ENCODE measurements around the gene RAD51C.
"Not testable (repeated sequence)": the region's sequence is repeated elsewhere in the genome, so short reads cannot be mapped to it uniquely, and the experiment has no call there.

Gene RAD51C

DNA sequence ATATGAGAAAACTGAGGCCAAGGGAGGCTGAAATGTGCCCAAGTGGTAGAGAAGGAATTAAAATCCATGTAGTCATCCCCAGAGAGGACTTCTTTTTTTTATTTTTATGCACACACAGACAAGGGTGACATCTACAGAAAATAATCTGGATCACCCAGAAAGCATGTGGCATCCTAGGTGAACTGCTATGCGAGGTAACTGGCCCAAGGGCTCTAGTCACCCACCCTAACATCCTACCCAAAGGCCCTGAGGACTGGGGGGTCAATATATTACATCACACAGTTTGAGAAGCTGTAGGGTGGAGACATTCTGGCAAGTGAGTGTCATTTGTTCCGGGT, 23.8 kb upstream of the RAD51C start:
- FAIRE-seq (no peak), DNase-seq (ENCODE audit: insufficient read length, low spot score) (no peak)
- TF ChIP-seq POLR2A (IDR thresholded peaks at IDR 0.05; ENCODE audit: low read depth, low read length), result no peak

DNA sequence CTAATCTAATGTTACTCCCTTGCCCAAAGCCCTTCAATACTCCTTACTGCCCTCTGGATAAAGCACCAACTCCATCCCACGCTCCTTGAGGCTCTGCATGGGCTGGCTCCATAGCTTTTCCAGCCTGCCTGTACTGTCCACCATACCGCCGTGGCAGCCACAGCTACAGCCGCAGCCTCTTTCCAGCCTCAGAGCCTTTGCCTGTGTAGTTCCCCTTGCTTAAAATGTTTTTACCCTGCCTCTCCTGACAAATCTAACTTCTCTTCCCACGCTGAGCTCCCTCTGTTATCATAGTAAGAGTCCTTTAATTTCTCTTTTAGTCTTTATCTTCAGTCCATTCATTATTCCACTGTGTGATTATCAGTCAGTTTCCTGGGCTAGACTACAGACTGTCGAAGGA, 22.5 kb upstream of the RAD51C start:
- FAIRE-seq, result no peak
- no peak for TF ChIP-seq POLR2A (IDR thresholded peaks at IDR 0.05; ENCODE audit: low read depth, low read length)

DNA sequence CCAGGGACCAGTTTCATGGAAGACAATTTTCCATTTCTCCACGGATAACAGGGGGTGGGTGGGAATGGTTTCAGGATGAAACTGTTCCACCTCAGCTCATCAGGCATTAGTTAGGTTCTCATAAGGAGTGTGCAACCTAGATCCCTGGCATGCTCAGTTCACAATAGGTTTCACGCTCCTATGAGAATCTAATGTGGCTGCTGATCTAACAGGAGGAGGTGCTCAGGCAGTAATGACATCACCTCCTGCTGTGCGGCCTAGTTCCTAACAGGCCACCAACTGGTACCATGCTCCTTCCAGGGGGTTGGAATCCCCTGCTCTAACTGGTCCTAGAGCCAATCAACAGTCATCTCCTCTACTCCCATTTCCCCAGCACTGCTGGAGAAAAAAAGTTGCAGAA, 20.4 kb upstream of the RAD51C start:
- DNase-seq (ENCODE audit: insufficient read length, low spot score) (no peak), FAIRE-seq (no peak)
- TF ChIP-seq POLR2A (IDR thresholded peaks at IDR 0.05; ENCODE audit: low read depth, low read length), result no peak

More for the DNA sequence above, 22.5 kb upstream of the RAD51C start:
- no peak for DNase-seq (ENCODE audit: insufficient read length, low spot score)

DNA sequence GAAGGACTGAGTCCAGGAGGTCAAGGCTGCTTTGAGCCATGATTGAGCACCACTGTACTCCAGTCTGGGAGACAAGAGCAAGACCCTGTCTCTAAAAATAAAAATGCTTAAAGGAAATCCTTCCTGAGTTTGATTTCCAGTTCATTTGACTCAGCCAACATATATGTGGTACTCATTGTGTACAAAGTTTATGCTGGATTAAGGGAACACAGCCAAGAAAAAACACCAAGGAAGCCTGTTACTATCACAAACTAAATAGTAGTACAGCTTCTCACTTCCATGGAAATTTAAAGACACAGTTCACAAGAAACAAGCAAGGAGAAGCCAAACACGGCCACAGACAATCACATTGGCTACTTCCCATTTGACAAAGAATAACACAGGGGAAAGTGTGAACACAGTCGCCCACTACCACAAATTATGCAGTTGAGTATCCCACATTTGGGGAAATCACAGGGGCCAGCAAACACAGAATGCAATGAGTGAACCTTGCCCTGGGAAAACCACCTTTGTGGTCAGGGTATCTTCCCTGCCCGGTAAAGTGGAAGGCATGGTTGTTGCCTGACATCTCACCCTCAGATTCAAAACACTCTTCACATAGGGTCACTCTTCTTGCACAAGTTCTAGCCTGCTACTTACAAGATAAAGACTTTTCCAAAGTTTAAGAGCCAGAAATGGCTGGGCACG, 15.1 kb upstream of the RAD51C start:
- no peak for TF ChIP-seq POLR2A (IDR thresholded peaks at IDR 0.05; ENCODE audit: low read depth, low read length)
- peak; percentile 52 for FAIRE-seq
- peak; percentile 34 for DNase-seq (ENCODE audit: insufficient read length, low spot score)

DNA sequence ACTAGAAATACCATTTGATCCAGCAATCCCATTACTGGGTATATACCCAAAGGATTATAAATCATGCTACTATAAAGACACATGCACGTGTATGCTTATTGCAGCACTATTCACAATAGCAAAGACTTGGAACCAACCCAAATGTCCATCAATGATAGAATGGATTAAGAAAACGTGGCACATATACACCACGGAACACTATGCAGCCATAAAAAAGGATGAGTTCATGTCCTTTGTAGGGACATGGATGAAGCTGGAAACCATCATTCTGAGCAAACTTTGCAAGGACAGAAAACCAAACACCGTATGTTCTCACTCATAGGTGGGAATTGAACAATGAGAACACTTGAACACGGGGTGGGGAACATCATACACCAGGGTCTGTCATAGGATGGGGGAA, 14.1 kb upstream of the RAD51C start:
- FAIRE-seq, result not testable (repeated sequence)

DNA sequence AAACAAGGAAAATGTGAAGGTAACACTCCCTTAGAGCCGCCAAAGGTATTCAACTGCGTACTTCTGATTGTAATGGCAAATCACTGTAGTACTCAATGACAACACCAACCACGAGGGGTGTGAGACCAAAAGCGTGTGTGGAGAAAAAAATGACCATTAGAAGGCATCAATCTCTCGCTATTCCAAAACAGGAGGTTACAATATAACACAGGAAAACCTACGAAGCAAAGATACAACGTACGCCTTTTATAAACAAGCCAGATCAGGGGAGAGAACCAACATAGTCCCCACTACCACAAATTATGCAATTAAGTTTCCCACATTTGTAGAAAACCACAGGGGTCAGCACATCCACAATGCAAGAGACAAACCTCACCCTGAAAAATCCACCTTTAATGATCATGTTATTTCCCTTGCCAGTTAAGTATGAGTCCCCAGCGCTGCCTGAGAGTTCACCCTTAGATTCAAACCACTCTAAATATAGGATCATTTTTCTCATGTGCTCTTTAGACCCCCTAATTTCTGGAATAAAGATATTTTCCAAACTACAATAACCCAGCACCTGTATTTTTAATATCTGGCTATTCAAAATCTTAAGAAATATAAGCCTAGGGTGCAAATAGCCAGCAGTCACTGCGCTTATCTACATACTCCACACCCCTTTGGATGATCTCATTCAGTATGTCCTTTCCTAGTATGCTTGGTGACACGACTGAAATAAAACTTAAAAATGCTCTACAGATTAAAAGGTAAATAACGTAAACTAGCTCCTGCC, 13.0 kb upstream of the RAD51C start:
- DNase-seq (ENCODE audit: insufficient read length, low spot score), result peak; percentile 73
- FAIRE-seq, result peak; percentile 79
- TF ChIP-seq POLR2A (IDR thresholded peaks at IDR 0.05; ENCODE audit: low read depth, low read length), result peak; percentile 93

More for the DNA sequence above, 14.1 kb upstream of the RAD51C start:
- DNase-seq (ENCODE audit: insufficient read length, low spot score), result not testable (repeated sequence)

DNA sequence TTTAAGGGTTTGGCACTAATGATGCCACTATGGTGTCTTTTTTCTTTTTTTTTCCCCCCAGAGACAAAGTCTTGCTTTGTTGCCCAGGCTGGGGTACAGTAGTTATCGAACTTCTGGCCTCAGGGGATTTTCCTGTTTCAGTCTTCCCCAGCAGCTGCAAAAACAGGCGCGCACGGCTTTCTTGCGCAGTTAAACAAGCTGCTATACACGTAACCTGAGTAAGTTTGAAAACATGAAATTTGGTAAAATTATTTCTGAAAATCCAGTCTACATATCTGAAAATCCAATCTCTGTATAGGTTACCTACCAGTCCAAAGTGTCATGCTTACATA, 12.4 kb upstream of the RAD51C start:
- no peak for TF ChIP-seq POLR2A (IDR thresholded peaks at IDR 0.05; ENCODE audit: low read depth, low read length)
- FAIRE-seq (no peak), DNase-seq (ENCODE audit: insufficient read length, low spot score) (no peak)

DNA sequence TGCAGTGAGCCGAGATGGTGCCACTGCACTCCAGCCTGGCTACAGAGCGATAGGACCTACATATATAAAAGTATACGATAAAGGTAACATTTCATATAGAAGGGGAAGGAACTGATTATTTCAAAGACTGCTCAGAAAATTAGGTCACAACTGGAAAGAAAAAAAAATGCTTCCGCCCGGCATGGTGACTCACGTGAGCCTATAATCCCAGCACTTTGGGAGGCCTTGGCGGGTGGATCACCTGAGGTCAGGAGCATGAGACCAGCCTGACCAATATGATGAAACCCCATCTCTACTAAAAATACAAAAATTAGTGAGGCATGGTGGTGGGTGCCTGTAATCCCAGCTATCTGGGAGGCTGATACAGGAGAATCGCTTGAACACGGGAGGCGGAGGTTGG, 8.4 kb upstream of the RAD51C start:
- TF ChIP-seq POLR2A (IDR thresholded peaks at IDR 0.05; ENCODE audit: low read depth, low read length), result no peak

DNA sequence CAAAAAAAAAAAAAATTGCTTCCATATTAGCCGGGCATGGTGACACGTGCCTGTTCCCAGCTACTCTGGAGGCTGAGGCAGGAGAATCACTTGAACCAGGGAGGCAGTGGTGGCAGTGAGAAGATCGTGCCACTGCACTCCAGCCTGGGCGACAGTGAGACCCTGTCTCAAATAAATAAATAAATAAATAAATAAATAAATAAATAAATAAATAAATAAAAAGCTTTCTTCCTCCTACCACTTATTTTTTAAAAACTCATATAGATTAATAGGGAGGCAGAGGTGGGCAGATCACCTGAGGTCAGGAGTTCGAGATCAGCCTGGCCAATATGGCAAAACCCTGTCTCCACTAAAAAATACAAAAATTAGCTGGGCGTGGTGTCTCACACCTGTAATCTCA, 7.9 kb upstream of the RAD51C start:
- FAIRE-seq; DNase-seq (ENCODE audit: insufficient read length, low spot score): not testable (repeated sequence)

More for the DNA sequence above, 8.4 kb upstream of the RAD51C start:
- no peak for FAIRE-seq
- no peak for DNase-seq (ENCODE audit: insufficient read length, low spot score)

DNA sequence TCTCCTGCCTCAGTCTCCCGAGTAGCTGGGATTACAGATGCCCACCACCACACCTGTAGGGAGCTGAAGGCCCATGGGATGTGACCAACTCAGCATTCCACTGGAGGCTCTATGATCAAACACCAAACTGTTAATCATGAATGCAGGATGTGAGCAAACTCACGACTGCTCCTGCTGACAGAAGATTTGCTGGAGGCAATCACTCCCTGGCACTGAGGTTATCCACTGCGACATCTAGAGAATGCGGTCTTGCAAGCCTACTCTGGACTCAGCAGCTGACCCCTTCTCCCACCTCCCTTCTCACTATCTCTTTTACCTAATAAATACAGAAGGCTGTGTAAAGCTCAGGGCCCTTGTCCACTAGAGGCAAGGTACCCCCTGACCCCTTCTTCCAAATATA, 5.4 kb upstream of the RAD51C start:
- FAIRE-seq, result no peak
- TF ChIP-seq POLR2A (IDR thresholded peaks at IDR 0.05; ENCODE audit: low read depth, low read length), result no peak
- no peak for DNase-seq (ENCODE audit: insufficient read length, low spot score)

DNA sequence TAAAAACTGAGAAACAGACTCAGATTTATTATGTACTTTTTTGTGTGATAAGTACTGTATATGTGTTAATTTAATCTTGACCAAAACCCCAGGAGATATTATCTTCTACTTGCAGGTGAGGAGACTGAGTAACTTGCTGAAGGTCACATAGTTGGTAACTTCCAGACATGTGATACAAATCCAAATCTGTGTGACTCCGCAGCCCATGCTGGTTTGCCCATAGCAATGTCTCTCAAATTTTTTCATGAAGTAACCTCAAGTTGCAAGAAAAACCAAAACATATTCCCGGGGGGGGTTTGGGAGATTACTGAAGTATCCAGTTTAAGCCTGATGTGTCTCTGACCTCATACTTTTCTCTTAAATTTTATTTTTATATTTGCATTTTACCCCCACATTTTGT, 3.9 kb upstream of the RAD51C start:
- no peak for DNase-seq (ENCODE audit: insufficient read length, low spot score)
- no peak for TF ChIP-seq POLR2A (IDR thresholded peaks at IDR 0.05; ENCODE audit: low read depth, low read length)
- FAIRE-seq, result no peak

DNA sequence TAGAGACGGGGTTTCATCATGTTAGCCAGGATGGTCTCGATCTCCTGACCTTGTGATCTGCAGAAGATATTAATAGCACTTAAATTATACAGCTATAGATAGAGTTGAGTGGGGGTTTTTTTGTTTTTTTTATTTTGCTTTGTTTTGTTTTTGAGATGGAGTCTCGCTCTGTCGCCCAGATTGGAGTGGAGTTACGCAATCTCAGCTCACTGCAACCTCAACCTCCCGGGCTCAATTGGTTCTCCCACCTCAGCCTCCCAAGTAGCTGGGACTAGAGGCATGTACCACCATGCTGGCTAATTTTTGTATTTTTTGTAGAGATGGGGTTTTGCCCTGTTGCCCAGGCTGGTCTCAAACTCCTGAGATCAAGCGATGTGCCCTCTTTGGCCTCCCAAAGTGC, 2.4 kb upstream of the RAD51C start:
- not testable (repeated sequence) for DNase-seq (ENCODE audit: insufficient read length, low spot score); FAIRE-seq

DNA sequence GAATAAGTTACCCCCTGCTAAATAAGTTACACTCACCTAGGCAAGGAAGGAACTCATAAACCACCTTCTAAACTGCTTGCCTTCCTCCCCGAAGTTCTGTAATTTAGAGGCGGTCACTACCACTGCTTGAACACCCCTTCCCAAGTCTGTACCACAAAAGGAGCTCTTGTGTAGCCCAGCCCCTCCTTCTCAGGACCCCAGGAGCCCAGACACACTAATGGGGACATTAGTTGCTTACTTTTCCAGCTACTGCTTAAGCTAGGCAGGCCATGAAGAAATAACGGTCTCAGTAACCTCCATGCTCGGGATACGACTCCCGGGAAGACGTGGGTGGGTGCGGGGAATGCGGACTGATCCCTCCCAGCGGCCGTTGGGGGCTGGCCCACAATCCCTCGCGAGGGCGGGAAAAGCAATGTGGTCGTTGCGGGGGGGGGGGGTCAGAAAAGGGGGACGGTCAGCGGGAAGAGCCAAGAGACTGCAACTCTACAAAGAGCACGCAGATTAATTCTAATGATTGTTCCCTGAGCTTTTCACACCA, 632 bp upstream of the RAD51C start, which contains the start of gene TEX14:
Gene TEX14 (minus strand): TSS at position 345 of the 538 bp plus-strand sequence. CDS start 40,044 bp downstream, outside the sequence.
- FAIRE-seq, result no peak

DNA sequence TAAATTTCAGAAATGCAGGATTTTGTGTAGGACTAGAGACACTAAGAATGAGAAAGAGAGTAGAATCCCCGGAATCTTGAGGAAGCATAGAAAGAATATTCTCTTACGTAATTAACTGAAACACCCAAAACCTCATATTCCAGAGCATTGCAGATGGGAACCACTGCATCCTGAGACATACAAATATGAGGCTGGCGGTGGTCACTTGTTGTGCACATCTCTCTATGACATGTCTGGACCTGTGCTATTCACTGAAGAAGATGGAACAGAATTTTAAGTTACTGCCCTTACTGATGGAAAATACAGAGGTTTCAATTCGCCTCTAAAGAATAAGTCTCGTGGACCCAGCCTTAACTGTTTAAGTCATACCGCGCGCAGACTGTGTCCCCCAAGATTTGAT, 806 bp downstream of the RAD51C start:
- FAIRE-seq (no peak), DNase-seq (ENCODE audit: insufficient read length, low spot score) (no peak)
- TF ChIP-seq POLR2A (IDR thresholded peaks at IDR 0.05; ENCODE audit: low read depth, low read length), result no peak

More for the DNA sequence above, 632 bp upstream of the RAD51C start, which contains the start of gene TEX14:
- no peak for TF ChIP-seq POLR2A (IDR thresholded peaks at IDR 0.05; ENCODE audit: low read depth, low read length)
- peak; percentile 8 for DNase-seq (ENCODE audit: insufficient read length, low spot score)

DNA sequence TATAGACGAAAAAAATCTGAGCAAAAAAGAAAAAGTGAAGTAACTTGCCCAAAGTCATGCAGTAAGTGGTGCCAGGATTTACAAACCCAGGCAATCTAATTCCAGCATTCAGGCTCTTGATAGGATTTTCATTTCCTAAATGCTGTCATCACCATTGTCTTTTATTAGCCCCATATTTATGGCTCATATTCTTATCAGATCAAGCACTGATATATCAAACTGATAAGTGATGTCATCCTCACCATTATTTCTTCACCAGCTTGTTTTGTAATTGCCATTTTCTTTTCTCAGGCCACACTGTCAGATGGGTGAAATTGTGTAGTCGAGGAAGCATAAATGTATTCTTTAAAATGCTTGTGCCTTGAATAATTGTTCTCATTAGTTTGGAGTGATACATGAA, 1.3 kb downstream of the RAD51C start:
- FAIRE-seq (no peak), DNase-seq (ENCODE audit: insufficient read length, low spot score) (no peak)
- no peak for TF ChIP-seq POLR2A (IDR thresholded peaks at IDR 0.05; ENCODE audit: low read depth, low read length)
